Panc1 (cell line): ENCODE results near the gene ZNF516. TPM values are rescaled to one million over a fixed set of nuclear protein-coding genes. Genes with fewer than 3 reads are reported as not detected.

Experiments used
- ATAC-seq: fragments of 200-7000 bp; cut with Tn5 transposase; 2 replicates; pipeline ENCODE4 v1.9.1; 2020; ENCODE audit warnings: mild to moderate bottlenecking, moderate library complexity
- Bru-seq: library from RNA; stranded (reverse); fragments of 400-500 nt; gene quantifications from one replicate; lab custom pipeline; 2021; lab: Mats Ljungman, UMichigan
- BruChase-seq, 2 experiments: library from RNA; stranded (reverse); fragments of 400-500 nt; gene quantifications; one replicate each; lab custom pipeline; 2021; lab: Mats Ljungman, UMichigan
- BruUV-seq: library from RNA; stranded (reverse); fragments of 400-500 nt; replicated peaks from 2 replicates; lab custom pipeline; 2021; lab: Mats Ljungman, UMichigan
- CTCF ChIA-PET: fragments of 300-600 bp; sonication (Branson Sonifier 250); formaldehyde crosslinking; loops from one replicate; lab custom pipeline; 2022; ENCODE audit warnings: antibody characterized with exemption; lab: Charles Lee
- POLR2A ChIA-PET: fragments of 300-600 bp; sonication (Branson Sonifier 250); formaldehyde crosslinking; loops from one replicate; lab custom pipeline; 2022; ENCODE audit warnings: antibody characterized with exemption; lab: Charles Lee
- DNase-seq: peaks from one replicate; pipeline ENCODE4 v3.0.0-alpha.2; 2010; ENCODE audit warnings: low read depth, low spot score
- H3K27ac ChIP-seq: 2 replicates; pipeline ENCODE4 v1.5.1; 2011; ENCODE audit warnings: mild to moderate bottlenecking, low read length, inconsistent platforms
- H3K27me3 ChIP-seq: fragments of 200-500 bp; sonication (Bioruptor generic); 2 replicates; pipeline ENCODE4 v1.6.0; 2014; ENCODE audit warnings: low read length, inconsistent platforms; ENCODE audit not compliant: control insufficient read depth, insufficient read depth
- H3K36me3 ChIP-seq: fragments of 200-500 bp; sonication (Bioruptor generic); 2 replicates; pipeline ENCODE4 v1.5.1; 2014; ENCODE audit warnings: inconsistent platforms, mild to moderate bottlenecking, low read length, moderate library complexity; ENCODE audit not compliant: control insufficient read depth, insufficient read depth
- H3K4me1 ChIP-seq: 2 replicates; pipeline ENCODE4 v1.5.1; 2011; ENCODE audit warnings: inconsistent platforms, mild to moderate bottlenecking, low read length, moderate library complexity; ENCODE audit not compliant: control insufficient read depth, insufficient read depth
- H3K4me3 ChIP-seq, 2 experiments: 2 replicates each; pipeline ENCODE4 v1.5.1; 2011 to 2012; ENCODE audit warnings: low read depth in 2 of 2, low read length in 2 of 2, mild to moderate bottlenecking in 2 of 2, inconsistent platforms in 1 of 2, moderate library complexity in 1 of 2
- H3K9me3 ChIP-seq: fragments of 200-500 bp; sonication (Bioruptor generic); 2 replicates; pipeline ENCODE4 v1.5.1; 2014; ENCODE audit warnings: low read depth, mild to moderate bottlenecking, inconsistent platforms, low read length, moderate library complexity; ENCODE audit not compliant: control insufficient read depth, insufficient read depth
- CTCF ChIP-seq: fragments of 450-650 bp; IDR thresholded peaks from 2 replicates; pipeline ENCODE4 v1.5.1; 2017; ENCODE audit warnings: mild to moderate bottlenecking
- POLR2AphosphoS5 ChIP-seq: IDR thresholded peaks from 2 replicates; pipeline ENCODE4 v1.6.1; 2012; ENCODE audit warnings: mild to moderate bottlenecking, low read depth, low read length, moderate library complexity
- REST ChIP-seq, 2 experiments: IDR thresholded peaks; 2 replicates each; pipeline ENCODE4 v1.6.1; 2011 to 2012; ENCODE audit warnings: low read depth in 2 of 2, control low read depth in 1 of 2, low read length in 1 of 2, mild to moderate bottlenecking in 1 of 2, moderate library complexity in 1 of 2; ENCODE audit not compliant: insufficient read depth in 1 of 2
- SIN3A ChIP-seq: IDR thresholded peaks from 2 replicates; pipeline ENCODE4 v1.6.1; 2012; ENCODE audit warnings: low read depth, mild to moderate bottlenecking, low read length, moderate library complexity, borderline replicate concordance; ENCODE audit not compliant: insufficient read depth
- TCF7L2 ChIP-seq: IDR thresholded peaks from 2 replicates; pipeline ENCODE4 v1.6.1; 2011; ENCODE audit warnings: mild to moderate bottlenecking, low read depth, low read length, inconsistent platforms
- in situ Hi-C: cut with HindIII; loops from 2 replicates; pipeline ENCODE4 v1.10.0; 2016; ENCODE audit warnings: low sequenced_read_pairs, low pct_unique_long_range_greater_than_20kb
- intact Hi-C: fragments of 100-400 bp; cut with micrococcal nuclease; formaldehyde crosslinking; loops from one replicate; pipeline ENCODE4 v1.10.0; 2022; ENCODE audit not compliant: unreplicated experiment
- long read RNA-seq: library from polyadenylated mRNA; unstranded; transcript quantifications from one replicate; pipeline ENCODE4 v2.0.0, GENCODE V29; 2021; ENCODE audit not compliant: unreplicated experiment
- polyA plus RNA-seq: library from polyadenylated mRNA; unstranded; fragments of >200 nt; gene quantifications from one replicate; pipeline ENCODE4 v1.2.1, GENCODE V29; 2012; ENCODE audit warnings: missing spikeins; ENCODE audit not compliant: insufficient read length
- total RNA-seq: library from RNA; stranded (reverse); gene quantifications from one replicate; pipeline ENCODE4 v1.2.1, GENCODE V29; 2021; ENCODE audit not compliant: unreplicated experiment

ZNF516 gene
- total RNA-seq (28.6 TPM), Bru-seq, nascent RNA (percentile 77 among the genes with signal in this experiment), BruChase-seq, experiment 1, labeled RNA remaining after a 2-hour chase (percentile 77 among the genes with signal in this experiment), BruChase-seq, experiment 2, labeled RNA remaining after a 6-hour chase (percentile 70 among the genes with signal in this experiment)
- polyA plus RNA-seq: 11.7 TPM
- long read RNA-seq, partial matches to known transcripts: 10 of 14 reads
- long read RNA-seq, other reads (novel, unspliced or antisense): 4 of 14 reads

- CTCF ChIA-PET: no interaction called here
- in situ Hi-C loops: no loop called here
- no peaks in the 10 kb centered on the region; the same call in 1 of the 2 replicates for H3K36me3 ChIP-seq
- BruUV-seq: no TSS peak
- H3K9me3 ChIP-seq: no peaks in the 10 kb centered on the region
- peaks cover 19% of the 10 kb centered on the region for H3K4me1 ChIP-seq
- ATAC-seq (peak; percentile 32), DNase-seq (no peak)
- peaks cover 7% of the 10 kb centered on the region for H3K27me3 ChIP-seq
- peak within 1 kb of the TSS; percentile 62 to 97 for H3K4me3 ChIP-seq
- POLR2A ChIA-PET: no interaction called here
- intact Hi-C loops: loop anchor here (10.0 kb wide), 1 partner anchor 190 kb away; no protein-coding TSS in a partner anchor
- TF ChIP-seq TCF7L2 (no peak), REST (IDR thresholded peaks at IDR 0.05; ENCODE audit: insufficient read depth in 1 of 2, low read depth in 2 of 2, low read length in 1 of 2) (no peak), POLR2AphosphoS5 (no peak; the same call in 1 of the 2 replicates), CTCF (no peak), SIN3A (no peak)
- peak within 1 kb of the TSS; percentile 75 for H3K27ac ChIP-seq
Measured at GRCh38 chr18:76495006-76495370, at the start of gene ZNF516. ZNF516 (minus strand) TSS chr18:76495242; CDS start chr18:76443054, 52,188 bp downstream.

- H3K27ac ChIP-seq: no peak overlapping the region
- H3K4me3 ChIP-seq: no peak overlapping the region
- in situ Hi-C loops (no loop called here), intact Hi-C loops (no loop called here)
- H3K9me3 ChIP-seq: no peaks in the 10 kb centered on the region
- DNase-seq (no peak), ATAC-seq (no peak)
- BruUV-seq: no TSS peak
- CTCF ChIA-PET: no interaction called here
- POLR2A ChIA-PET: no interaction called here
- TF ChIP-seq POLR2AphosphoS5: no peak
- no peak for TF ChIP-seq REST (IDR thresholded peaks at IDR 0.05; ENCODE audit: insufficient read depth in 1 of 2, low read depth in 2 of 2, low read length in 1 of 2)
- no peak for TF ChIP-seq CTCF
- TF ChIP-seq SIN3A: no peak
- TF ChIP-seq TCF7L2: no peak
- H3K36me3 ChIP-seq: no peaks in the 10 kb centered on the region
- H3K27me3 ChIP-seq: peaks cover 3% of the 10 kb centered on the region; the same call in 1 of the 2 replicates
- no peaks in the 10 kb centered on the region for H3K4me1 ChIP-seq
Measured at GRCh38 chr18:76538846-76539245, 43.8 kb upstream of the ZNF516 start.
